GM12875 (cell line): ENCODE data around the gene AIFM3.

Experiments used
- H3K4me3 ChIP-seq: one replicate; pipeline ENCODE4 v1.5.1; 2011; ENCODE audit warnings: low read depth, low read length, control low read depth
- CTCF ChIP-seq: IDR thresholded peaks from 2 replicates; pipeline ENCODE4 v1.5.1; 2011; ENCODE audit warnings: low read depth, mild to moderate bottlenecking, control low read depth, inconsistent platforms, low read length, moderate library complexity, borderline replicate concordance; ENCODE audit not compliant: insufficient read depth

Gene AIFM3

GRCh38 chr22:21026783-21027692, 60.0 kb downstream of the AIFM3 start:
- TF ChIP-seq CTCF: no peak
- no peak overlapping the region for H3K4me3 ChIP-seq

GRCh38 chr22:21028277-21029251, 61.5 kb downstream of the AIFM3 start:
- no peak for TF ChIP-seq CTCF

GRCh38 chr22:21029486-21030025, 62.5 kb downstream of the AIFM3 start:
- TF ChIP-seq CTCF: no peak
- H3K4me3 ChIP-seq: no peak overlapping the region

More at GRCh38 chr22:21028277-21029251, 61.5 kb downstream of the AIFM3 start:
- H3K4me3 ChIP-seq: no peak overlapping the region

GRCh38 chr22:21030032-21030431, 63.0 kb downstream of the AIFM3 start:
- TF ChIP-seq CTCF: no peak
- no peak overlapping the region for H3K4me3 ChIP-seq
